Stomach (tissue), 9 donors: Measurements from ENCODE around the gene TF. TPM values are rescaled to one million over a fixed set of nuclear protein-coding genes. Genes with fewer than 3 reads are reported as not detected.

Source experiments
- DNase-seq, 2 donors: peaks; one replicate each; pipeline versions ENCODE4 v3.0.0 to v3.0.0-alpha.2; 2013 to 2019
- H3K27ac ChIP-seq, 5 donors: fragments of 200-600 bp in 4 of 5; sonication (generic) in 4 of 5; one replicate each; pipeline ENCODE4 v1.5.1; 2013 to 2019; ENCODE audit warnings: mild to moderate bottlenecking in 1 of 5, moderate library complexity in 1 of 5
- H3K27me3 ChIP-seq, 3 donors: fragments of 200-600 bp; sonication (generic); one replicate each; pipeline ENCODE4 v1.5.1; 2017 to 2019; ENCODE audit warnings: mixed run types in 1 of 3
- H3K36me3 ChIP-seq, 4 donors: fragments of 200-600 bp; sonication (generic); 1 replicate in 3 of 4; 2 replicates in 1 of 4; pipeline ENCODE4 v1.5.1; 2016 to 2019
- H3K4me1 ChIP-seq, 4 donors: fragments of 200-600 bp; sonication (generic); one replicate each; pipeline ENCODE4 v1.5.1; 2016 to 2019
- H3K4me3 ChIP-seq, 4 donors: fragments of 200-600 bp; sonication (generic) in 3 of 4; one replicate each; pipeline ENCODE4 v1.5.1; 2016 to 2019; ENCODE audit warnings: mild to moderate bottlenecking in 1 of 4
- H3K9me3 ChIP-seq, 4 donors: fragments of 200-600 bp; sonication (generic); one replicate each; pipeline ENCODE4 v1.5.1; 2016 to 2019
- CTCF ChIP-seq, 7 experiments: fragments of 450-650 bp in 4 of 7; fragments of 200-600 bp in 3 of 7; sonication (generic) in 3 of 7; IDR thresholded peaks; one replicate each; pipeline ENCODE4 v1.5.1; 2016 to 2019; ENCODE audit warnings: antibody characterized with exemption in 7 of 7, control low read depth in 2 of 7, mild to moderate bottlenecking in 1 of 7
- EP300 ChIP-seq: sonication (generic); formaldehyde crosslinking; IDR thresholded peaks from one replicate; pipeline ENCODE4 v1.6.1; 2017; ENCODE audit warnings: antibody characterized with exemption
- POLR2A ChIP-seq, 4 donors: fragments of 450-650 bp; IDR thresholded peaks; one replicate each; pipeline ENCODE4 v1.6.1; 2016; ENCODE audit warnings: antibody characterized with exemption in 4 of 4, control low read depth in 2 of 4, mild to moderate bottlenecking in 1 of 4, moderate library complexity in 1 of 4
- POLR2AphosphoS5 ChIP-seq, 3 donors: sonication (generic); formaldehyde crosslinking; IDR thresholded peaks; one replicate each; pipeline ENCODE4 v1.6.1; 2016; ENCODE audit warnings: antibody characterized with exemption in 3 of 3
- WGBS, 5 donors: extraction: QIAGEN DNeasy Blood & Tissue Kit in 3 of 5; methylation state at CpG; one replicate each; pipeline versions ENCODE4 v1.1.5 to v1.1.7; 2013 to 2018; 5-methylcytosine and 5-hydroxymethylcytosine counted together
- intact Hi-C: fragments of 100-400 bp; cut with DNase I; formaldehyde crosslinking; loops from one replicate; pipeline ENCODE4 v1.15.1; 2023; ENCODE audit warnings: low total_unique reads
- polyA plus RNA-seq, 3 donors: library from polyadenylated mRNA; stranded (reverse); fragments of 200-250 nt; gene quantifications; one replicate each; pipeline ENCODE4 v1.2.3, GENCODE V29; 2013
- total RNA-seq, 5 donors: library from RNA; depleted of rRNA; stranded (reverse); fragments of >200 nt; gene quantifications; one replicate each; pipeline versions ENCODE4 v1.1.0 to v1.2.3, GENCODE V29; 2014 to 2016
- donor health status: healthy with polysubstance abuse.
- donor health status: Bipolar disorder and iron deficiency.
- donor health status: healthy.

Gene TF
- total and polyA plus RNA-seq, 8 donors = under 0.01 to 16.2 (median 0.68) TPM; not detected in 1

DNA sequence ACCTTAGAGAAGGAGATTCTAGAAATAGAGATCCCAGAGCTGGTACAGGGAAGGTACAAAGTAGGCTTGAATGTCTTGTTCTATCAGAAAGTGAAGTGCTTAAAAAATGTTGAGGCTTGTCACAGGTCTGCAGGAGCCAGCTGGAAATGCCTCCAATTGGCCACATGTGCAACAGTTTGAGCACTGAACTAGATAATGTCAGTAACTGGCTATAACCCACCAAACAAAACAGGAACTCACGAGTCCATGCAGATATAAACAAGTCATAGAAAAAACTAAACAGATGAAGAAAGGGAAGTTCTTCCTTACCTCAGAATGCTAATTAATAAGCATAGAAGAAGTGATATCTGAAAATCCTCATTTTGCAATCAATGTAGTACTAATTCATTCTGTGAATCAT lies 11.9 kb upstream of the TF start:
- 38 to 52% (median 40%) methylated on average over 1 of the region's 1 CpG for WGBS, 5 donors
- Histone ChIP-seq H3K4me3 (no peak overlapping the region), H3K27me3 (no peaks in the 10 kb centered on the region), H3K4me1 (no peaks in the 10 kb centered on the region), H3K9me3 (peaks cover 0 to 5% (median 0%) of the 10 kb centered on the region in 4 donors), H3K27ac (no peak overlapping the region), H3K36me3 (no peaks in the 10 kb centered on the region)
- intact Hi-C loops = no loop called here
- TF ChIP-seq CTCF (IDR thresholded peaks at IDR 0.05) (no peak), POLR2AphosphoS5 (IDR thresholded peaks at IDR 0.05) (no peak), POLR2A (IDR thresholded peaks at IDR 0.05) (no peak)
- DNase-seq = no peak

DNA sequence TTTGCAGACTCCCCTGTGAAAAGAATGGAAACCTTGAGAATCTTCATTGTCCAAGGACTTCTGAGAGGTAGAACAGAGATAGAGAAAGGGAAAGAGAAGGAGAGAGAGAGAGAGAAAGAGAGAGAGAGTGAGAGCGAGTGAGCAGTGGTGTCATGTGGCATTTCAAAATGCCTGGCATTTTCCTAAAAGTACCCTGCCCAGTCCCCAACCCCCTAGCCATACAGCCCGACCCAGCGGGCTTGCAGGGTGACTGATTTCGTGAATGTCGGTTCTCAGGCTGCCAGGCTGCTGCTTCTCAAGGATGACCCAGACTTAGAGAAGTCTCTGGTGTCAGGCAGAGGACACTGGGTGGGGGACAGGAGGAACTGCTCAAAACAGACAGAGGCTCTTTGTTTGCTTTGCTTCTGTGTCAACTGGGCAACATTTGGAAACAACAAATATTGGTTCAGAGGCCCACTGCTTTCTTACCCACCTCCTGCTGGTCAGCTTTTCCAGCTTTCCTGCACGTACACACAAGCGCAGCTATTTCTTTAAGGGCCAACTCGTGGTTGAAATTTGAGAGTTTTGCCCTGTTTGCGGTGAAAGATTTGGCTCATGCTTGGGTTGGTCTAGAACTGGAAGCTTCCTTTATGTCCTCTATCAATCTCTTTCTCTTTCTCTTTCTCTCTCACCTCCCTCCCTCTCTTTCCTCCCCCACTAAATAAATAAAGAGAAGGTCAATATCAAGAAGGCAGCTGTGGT lies 3.7 kb upstream of the TF start:
- no peak overlapping the region for H3K27ac ChIP-seq
- intact Hi-C loops = no loop called here

DNA sequence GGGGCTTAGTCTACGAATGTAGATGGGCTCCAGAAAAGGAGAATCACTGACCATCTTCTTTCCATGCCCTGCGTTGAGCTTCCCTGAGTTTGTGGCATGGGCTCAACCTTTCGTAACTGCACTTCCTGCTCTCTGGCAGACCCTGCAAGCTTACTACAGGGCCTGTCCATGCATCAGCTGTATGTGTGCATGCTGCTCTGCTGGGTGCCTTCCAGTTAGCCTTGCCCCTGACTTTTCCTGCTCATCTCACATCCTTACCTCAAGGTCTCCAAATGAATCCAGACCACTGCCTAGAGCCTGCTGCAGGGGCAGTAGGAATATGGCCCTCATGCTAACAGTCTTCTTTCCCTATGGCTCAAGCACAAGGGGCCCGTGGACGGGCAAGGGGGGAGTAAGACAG lies 2.0 kb upstream of the TF start:
- Histone ChIP-seq H3K4me3 (no peak overlapping the region), H3K9me3 (peaks cover 0 to 6% (median 0%) of the 10 kb centered on the region in 4 donors), H3K36me3 (no peaks in the 10 kb centered on the region), H3K27me3 (peaks cover 0 to 44% (median 21%) of the 10 kb centered on the region in 3 donors), H3K4me1 (peaks cover 0 to 15% (median 8%) of the 10 kb centered on the region in 4 donors), H3K27ac (no peak overlapping the region)
- no peak for TF ChIP-seq POLR2AphosphoS5 (IDR thresholded peaks at IDR 0.05)
- no peak for TF ChIP-seq POLR2A (IDR thresholded peaks at IDR 0.05)
- no peak for TF ChIP-seq CTCF (IDR thresholded peaks at IDR 0.05)
- no peak for TF ChIP-seq EP300
- 73 to 86% (median 78%) methylated on average over 5 of the region's 5 CpGs for WGBS, 5 donors
- no peak for DNase-seq
- intact Hi-C loops = no loop called here

More for the DNA sequence above, 3.7 kb upstream of the TF start:
- Histone ChIP-seq H3K4me1 (peaks cover 0 to 15% (median 8%) of the 10 kb centered on the region in 4 donors), H3K27me3 (peaks cover 0 to 39% (median 21%) of the 10 kb centered on the region in 3 donors), H3K9me3 (peaks cover 0 to 11% (median 0%) of the 10 kb centered on the region in 4 donors), H3K36me3 (no peaks in the 10 kb centered on the region), H3K4me3 (no peak overlapping the region)
- 26 to 42% (median 39%) methylated on average over 9 of the region's 9 CpGs for WGBS, 5 donors
- DNase-seq = peak in 1 of 2 donors; percentile 28
- TF ChIP-seq POLR2AphosphoS5 (IDR thresholded peaks at IDR 0.05) = no peak
- TF ChIP-seq EP300 = no peak
- no peak for TF ChIP-seq POLR2A (IDR thresholded peaks at IDR 0.05)
- TF ChIP-seq CTCF (IDR thresholded peaks at IDR 0.05) = no peak

GRCh38 chr3:133745108-133745507 lies 1.1 kb upstream of the TF start:
- TF ChIP-seq CTCF (IDR thresholded peaks at IDR 0.05) = no peak
- TF ChIP-seq EP300 = no peak
- no peak for TF ChIP-seq POLR2AphosphoS5 (IDR thresholded peaks at IDR 0.05)
- no peak for TF ChIP-seq POLR2A (IDR thresholded peaks at IDR 0.05)
- Histone ChIP-seq H3K27me3 (peaks cover 0 to 44% (median 21%) of the 10 kb centered on the region in 3 donors), H3K4me1 (peaks cover 0 to 15% (median 8%) of the 10 kb centered on the region in 4 donors), H3K4me3 (no peak overlapping the region), H3K9me3 (peaks cover 0 to 2% (median 0%) of the 10 kb centered on the region in 4 donors), H3K27ac (no peak overlapping the region), H3K36me3 (no peaks in the 10 kb centered on the region)
- whole genome bisulfite sequencing, 5 donors = 71 to 87% (median 84%) methylated on average over 4 of the region's 4 CpGs
- no peak for DNase-seq
- intact Hi-C loops = no loop called here
